K562 (cell line): Measurements from ENCODE around the gene TAF1B. TPM values are rescaled to one million over a fixed set of nuclear protein-coding genes. Genes with fewer than 3 reads are reported as not detected.

Experiments
- ATF4 ChIP-seq: fragments of 450-650 bp; formaldehyde crosslinking; IDR thresholded peaks from 2 replicates; pipeline ENCODE4 v1.4.0; 2022; ENCODE audit warnings: mild to moderate bottlenecking, moderate library complexity
- CAMTA2 ChIP-seq: fragments of 250-450 bp; sonication (Bioruptor Pico); conservative IDR thresholded peaks from 2 replicates; pipeline ENCODE4 v1.5.1; 2022
- CHD2 ChIP-seq: IDR thresholded peaks from 2 replicates; pipeline ENCODE4 v1.6.1; 2011; ENCODE audit warnings: low read depth, low read length
- CREM ChIP-seq: IDR thresholded peaks from 2 replicates; pipeline ENCODE4 v1.6.1; 2014; ENCODE audit warnings: antibody characterized with exemption, low read depth
- ETS1 ChIP-seq: conservative IDR thresholded peaks from 2 replicates; pipeline ENCODE4 v1.6.1; 2011; ENCODE audit warnings: low read depth, mild to moderate bottlenecking, low read length; ENCODE audit not compliant: control insufficient read depth
- FOXP1 ChIP-seq: sonication (generic); formaldehyde crosslinking; IDR thresholded peaks from 2 replicates; pipeline ENCODE4 v1.8.0; 2022; ENCODE audit warnings: mild to moderate bottlenecking, missing genetic modification reagents
- HDGF ChIP-seq: fragments of 450-650 bp; IDR thresholded peaks from 2 replicates; pipeline ENCODE4 v1.6.1; 2016
- HMBOX1 ChIP-seq: sonication (generic); IDR thresholded peaks from 2 replicates; pipeline ENCODE4 v1.6.1; 2016
- HNRNPL ChIP-seq: fragments of 200-400 bp; formaldehyde crosslinking; IDR thresholded peaks from 2 replicates; pipeline ENCODE4 v1.6.1; 2017; ENCODE audit warnings: low read depth, mild to moderate bottlenecking, low read length
- NCOA6 ChIP-seq: fragments of 450-650 bp; IDR thresholded peaks from 2 replicates; pipeline ENCODE4 v1.6.1; 2017; ENCODE audit warnings: mild to moderate bottlenecking
- NFE2L1 ChIP-seq: fragments of 450-650 bp; IDR thresholded peaks from 2 replicates; pipeline ENCODE4 v1.6.1; 2016; ENCODE audit warnings: missing genetic modification characterization, low read depth, mild to moderate bottlenecking, missing compliant biosample characterization, moderate library complexity, borderline replicate concordance
- ZFP30 ChIP-seq: fragments of 250-450 bp; sonication (Bioruptor Pico); IDR thresholded peaks from 2 replicates; pipeline ENCODE4 v1.8.0; 2022; ENCODE audit warnings: moderate library complexity, mild to moderate bottlenecking, inconsistent platforms, borderline replicate concordance
- polyA plus RNA-seq, 8 experiments: library from polyadenylated mRNA; depleted of rRNA in 4 of 8; stranded (reverse) in 5 of 8; unstranded in 3 of 8; fragments of >200 nt; fragmentation: Nextera tagmentation in 2 of 8; fragmentation: Illumina TruSeq in 1 of 8; extraction: Ambion mirVana in 2 of 8; extraction: Trizol in 1 of 8; gene quantifications; 2 replicates each; pipeline versions ENCODE4 v1.2.1 to v1.2.3, GENCODE V29; 2011 to 2014; ENCODE audit warnings: inconsistent platforms in 1 of 8, missing spikeins in 1 of 8
- total RNA-seq, 7 experiments: library from RNA; depleted of rRNA in 6 of 7; stranded (reverse); fragments of >200 nt in 6 of 7; fragmentation: Illumina TruSeq in 2 of 7; extraction: Trizol in 2 of 7; gene quantifications; 2 replicates each; pipeline versions ENCODE4 v1.2.1 to v1.2.3, GENCODE V29; 2011 to 2021; ENCODE audit warnings: low replicate concordance in 1 of 7
- TF ChIP-seq, protein P1 (sequence below): fragments of 250-450 bp; sonication (Bioruptor Pico); IDR thresholded peaks from 2 replicates; pipeline ENCODE4 v1.5.0; 2021; ENCODE audit warnings: mild to moderate bottlenecking, moderate library complexity
- TF ChIP-seq, protein P2 (sequence below): fragments of 450-650 bp; conservative IDR thresholded peaks from 2 replicates; pipeline ENCODE4 v1.6.1; 2016; ENCODE audit warnings: missing genetic modification characterization, low read depth, mild to moderate bottlenecking, missing compliant biosample characterization, moderate library complexity

TAF1B gene
- total and polyA plus RNA-seq, 9 of the 15 experiments (the other 6 are each of a cell fraction or from before 2014, with no cell fraction given) = 8.8 to 25.1 (median 17.3) TPM

GRCh38 chr2:9950521-9951271 lies 107.4 kb downstream of the TAF1B start (continued):
- TF ChIP-seq, protein P1, sequence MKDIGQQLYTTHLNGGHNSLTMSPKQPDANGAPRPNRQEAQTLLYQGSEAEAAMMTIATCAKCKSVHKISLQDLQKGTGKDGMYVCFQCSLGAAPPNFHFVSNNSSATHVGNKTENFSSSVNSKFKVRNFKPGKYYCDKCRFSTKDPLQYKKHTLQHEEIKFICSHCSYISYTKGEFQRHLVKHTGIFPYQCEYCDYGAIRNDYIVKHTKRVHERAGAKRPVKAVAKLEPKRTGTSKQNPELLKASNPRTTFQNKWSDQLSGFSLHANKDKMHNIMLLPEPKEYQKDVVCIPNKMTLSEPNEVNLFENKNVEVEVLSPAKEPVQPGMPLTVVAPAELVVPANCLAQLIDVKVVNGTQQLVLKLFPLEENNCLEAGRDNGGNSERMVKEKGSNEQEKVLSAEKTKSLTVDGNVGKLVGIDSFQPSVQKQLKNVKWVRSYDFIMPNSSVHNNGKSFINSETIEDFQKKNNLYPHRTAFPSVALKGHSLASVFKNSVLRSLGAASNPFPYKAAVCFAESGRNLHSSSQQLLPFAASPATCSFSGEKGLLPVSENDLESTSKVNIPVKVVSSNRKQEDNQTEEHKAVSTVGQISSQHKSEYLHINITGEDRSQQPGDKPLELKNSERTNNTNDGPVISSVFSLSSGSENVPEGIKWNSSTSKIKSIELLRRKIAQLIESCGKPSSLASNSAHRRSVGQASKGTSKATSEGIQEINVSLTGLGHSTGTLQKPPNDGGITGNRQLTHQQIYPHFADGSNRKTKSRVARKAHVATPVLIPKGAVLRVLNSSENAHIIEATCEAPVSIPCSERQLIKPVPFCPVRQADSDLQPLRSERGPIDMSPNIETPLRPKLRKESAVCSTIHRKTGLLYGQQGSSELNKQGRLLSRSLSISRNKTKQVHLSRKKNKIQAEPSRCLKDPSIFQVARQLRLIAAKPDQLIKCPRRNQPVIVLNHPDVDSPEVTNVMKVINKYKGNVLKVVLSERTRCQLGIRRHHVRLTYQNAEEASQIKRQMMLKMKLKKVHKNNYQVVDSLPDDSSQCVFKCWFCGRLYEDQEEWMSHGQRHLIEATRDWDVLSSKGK (CRISPR knock-in tag) = no peak
- TF ChIP-seq ATF4 (CRISPR knock-in tag) = no peak
- TF ChIP-seq CAMTA2 (CRISPR knock-in tag) = no peak
- peak; percentile 20; the same call in 1 of the 2 replicates for TF ChIP-seq CREM
- TF ChIP-seq ETS1 = 0 out of 2 replicates have a peak, but pooled peaks have one; percentile 21
- TF ChIP-seq HDGF = no peak
- TF ChIP-seq ZFP30 (CRISPR knock-in tag) = no peak
- TF ChIP-seq HMBOX1 = no peak
- peak; percentile 93 for TF ChIP-seq HNRNPL
- TF ChIP-seq, protein P2, sequence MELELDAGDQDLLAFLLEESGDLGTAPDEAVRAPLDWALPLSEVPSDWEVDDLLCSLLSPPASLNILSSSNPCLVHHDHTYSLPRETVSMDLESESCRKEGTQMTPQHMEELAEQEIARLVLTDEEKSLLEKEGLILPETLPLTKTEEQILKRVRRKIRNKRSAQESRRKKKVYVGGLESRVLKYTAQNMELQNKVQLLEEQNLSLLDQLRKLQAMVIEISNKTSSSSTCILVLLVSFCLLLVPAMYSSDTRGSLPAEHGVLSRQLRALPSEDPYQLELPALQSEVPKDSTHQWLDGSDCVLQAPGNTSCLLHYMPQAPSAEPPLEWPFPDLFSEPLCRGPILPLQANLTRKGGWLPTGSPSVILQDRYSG (tag) = no peak
- peak; percentile 66 for TF ChIP-seq CHD2
- TF ChIP-seq NCOA6 = peak; percentile 35; the same call in 1 of the 2 replicates
- no peak for TF ChIP-seq NFE2L1 (tag)
- peak; percentile 40; the same call in 1 of the 2 replicates for TF ChIP-seq FOXP1 (CRISPR knock-in tag)
